NCI-H1092 (cell line): ENCODE measurements around the gene STRIT1.
"Not testable (repeated sequence)": the region's sequence is repeated elsewhere in the genome, so short reads cannot be mapped to it uniquely, and the experiment has no call there.

ENCODE experiments used
- DNase-seq: peaks from one replicate; lab custom pipeline; 2025; lab: John Stamatoyannopoulos, UW

STRIT1 gene

DNA sequence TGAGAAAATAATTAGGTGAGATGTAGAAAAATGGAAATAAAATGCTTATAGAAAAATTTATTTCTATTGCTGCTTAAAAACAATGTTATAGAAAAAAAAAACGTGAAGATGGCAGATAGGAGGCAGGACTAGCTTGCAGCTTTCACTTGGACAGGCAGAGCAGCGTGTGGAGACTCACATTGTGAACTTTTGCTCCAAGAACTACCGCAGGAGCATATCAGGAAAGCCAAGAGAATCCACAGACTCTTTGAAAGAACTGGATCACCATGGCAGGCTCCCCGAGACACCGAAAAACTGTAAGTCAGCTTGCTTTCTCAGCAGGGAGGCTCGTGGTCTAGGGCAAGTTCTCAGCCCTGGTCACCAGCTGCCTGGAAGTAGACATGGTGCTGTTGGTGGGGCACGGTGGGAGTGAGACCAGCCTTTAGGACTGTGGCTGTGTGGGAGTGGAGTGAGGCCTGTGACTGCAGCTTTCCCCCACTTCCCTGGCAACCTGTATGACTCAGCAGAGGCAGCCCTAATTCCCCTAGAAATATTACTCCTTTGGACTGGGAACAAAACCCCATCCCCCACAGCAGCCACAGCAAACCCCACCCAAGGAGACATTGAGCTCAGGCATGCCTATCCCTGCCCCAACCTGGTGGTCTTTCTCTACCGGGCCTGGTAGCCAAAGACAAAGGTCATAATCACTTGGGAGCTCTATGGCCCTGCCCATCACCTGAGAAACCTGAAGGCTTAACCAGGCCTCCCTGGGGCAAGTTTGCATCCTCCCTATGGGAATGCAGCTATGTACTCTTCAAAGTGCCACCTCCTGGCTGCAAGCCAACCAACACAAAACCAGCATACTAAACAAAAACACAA lies 22.8 kb downstream of the STRIT1 start:
- no peak for DNase-seq

DNA sequence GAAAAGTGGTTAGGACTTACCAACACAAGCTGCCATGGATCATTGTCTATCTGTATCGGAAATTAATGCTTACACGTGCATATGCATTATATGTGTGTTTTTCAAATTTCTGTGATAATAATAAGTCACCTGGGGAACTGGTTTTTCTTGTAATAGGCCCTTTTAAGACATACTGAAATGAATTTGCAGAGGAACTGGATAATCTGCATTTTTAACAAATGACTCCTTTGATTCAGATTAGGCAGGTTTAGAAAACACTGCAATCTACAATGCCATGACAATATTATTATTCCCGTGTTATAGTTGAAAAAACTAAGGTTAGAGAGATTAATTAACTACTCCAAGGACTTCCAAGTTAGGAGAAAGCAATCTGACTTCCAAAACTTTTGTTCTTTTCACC lies 23.4 kb downstream of the STRIT1 start:
- no peak for DNase-seq

DNA sequence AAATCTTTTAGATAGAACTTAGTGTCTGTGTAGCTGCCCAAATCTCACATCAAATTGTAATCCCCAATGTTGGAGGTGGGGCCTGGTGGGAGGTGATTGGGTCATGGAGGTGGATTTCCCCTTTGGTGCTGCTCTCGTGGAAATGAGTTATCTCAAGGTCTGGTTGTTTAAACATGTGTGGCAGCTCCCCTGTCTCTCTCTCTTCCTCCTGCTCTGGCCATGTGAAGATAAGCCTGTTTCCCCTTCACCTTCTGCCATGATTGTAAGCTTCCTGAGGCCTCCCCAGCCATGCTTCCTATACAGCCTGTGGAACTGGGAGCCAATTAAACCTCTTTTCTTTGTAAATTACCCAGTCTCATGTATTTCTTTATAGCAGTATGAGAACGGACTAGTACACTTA lies 30.6 kb downstream of the STRIT1 start:
- DNase-seq = not testable (repeated sequence)

DNA sequence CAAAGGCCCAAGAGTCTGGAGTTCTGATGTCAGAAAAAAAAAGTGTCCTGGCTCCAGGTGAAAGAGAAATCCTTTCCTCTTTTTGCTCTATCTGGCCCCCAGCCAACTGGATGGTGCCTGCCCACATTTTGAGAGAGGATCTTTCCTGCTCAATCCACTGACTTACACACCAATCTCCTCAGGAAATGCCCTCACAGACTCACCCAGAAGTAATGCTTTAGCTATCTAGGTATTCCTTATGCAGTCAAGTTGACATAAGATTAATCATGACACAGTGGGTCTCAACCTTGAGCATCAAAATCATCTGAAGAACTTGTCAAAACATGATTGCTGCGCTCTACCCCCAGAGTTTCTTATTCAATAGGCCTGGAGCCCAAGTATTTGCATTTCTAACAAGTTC lies 31.2 kb downstream of the STRIT1 start:
- no peak for DNase-seq

DNA sequence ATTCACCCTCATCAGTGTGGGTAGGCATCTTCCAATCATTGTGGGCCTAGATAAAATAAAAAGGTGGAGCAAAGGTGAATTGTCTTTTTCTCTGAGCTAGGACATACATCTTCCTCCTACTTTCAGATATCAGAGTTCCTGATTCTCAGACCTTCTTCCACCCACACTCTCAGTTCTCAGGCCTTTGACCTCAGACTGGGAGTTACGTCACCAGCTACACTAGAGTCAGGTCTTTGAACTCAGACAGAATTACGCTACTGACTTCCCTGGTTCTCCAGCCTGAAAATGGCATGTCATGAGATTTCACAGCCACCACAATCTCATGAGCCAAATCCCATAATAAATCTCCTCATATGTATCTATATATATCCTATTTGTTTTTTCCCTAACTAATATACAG lies 39.0 kb downstream of the STRIT1 start:
- no peak for DNase-seq

DNA sequence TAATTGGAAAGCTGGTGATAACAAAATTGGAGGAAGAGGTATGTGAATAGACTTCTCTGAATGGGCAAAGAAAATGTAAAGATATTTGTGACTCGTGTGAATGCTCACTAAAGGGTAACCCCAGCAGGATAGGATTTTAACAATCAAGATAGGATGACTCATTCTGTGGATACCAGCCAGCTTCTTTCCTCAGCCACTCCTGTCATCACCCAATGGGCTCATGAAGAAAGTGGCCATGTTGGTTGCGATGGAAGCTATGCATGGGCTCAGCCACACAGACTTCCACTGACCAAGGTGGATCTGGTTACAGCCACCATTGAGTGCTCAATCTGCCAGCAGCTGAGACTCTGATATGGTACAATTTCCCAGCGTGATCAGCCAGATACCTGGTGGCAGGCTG lies 40.9 kb downstream of the STRIT1 start:
- DNase-seq = no peak

DNA sequence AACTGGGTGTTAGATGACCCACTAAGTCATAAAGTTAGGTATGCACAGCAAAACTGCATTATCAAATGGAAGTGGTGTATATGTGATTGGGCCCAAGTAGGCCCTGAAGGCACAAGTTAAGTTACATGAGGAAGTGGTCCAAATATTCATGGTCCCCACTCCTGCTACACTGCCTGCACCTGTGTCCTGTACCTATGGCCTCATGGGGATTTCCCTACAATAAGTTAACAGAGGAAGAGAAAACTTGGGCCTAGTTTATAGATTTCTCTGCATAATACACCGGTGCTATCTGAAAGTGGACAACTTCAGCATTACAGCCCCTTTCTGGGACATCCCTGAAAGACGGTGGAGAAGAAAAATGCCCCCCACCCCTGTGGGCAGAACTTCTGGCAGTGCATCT lies 41.5 kb downstream of the STRIT1 start:
- DNase-seq = no peak

DNA sequence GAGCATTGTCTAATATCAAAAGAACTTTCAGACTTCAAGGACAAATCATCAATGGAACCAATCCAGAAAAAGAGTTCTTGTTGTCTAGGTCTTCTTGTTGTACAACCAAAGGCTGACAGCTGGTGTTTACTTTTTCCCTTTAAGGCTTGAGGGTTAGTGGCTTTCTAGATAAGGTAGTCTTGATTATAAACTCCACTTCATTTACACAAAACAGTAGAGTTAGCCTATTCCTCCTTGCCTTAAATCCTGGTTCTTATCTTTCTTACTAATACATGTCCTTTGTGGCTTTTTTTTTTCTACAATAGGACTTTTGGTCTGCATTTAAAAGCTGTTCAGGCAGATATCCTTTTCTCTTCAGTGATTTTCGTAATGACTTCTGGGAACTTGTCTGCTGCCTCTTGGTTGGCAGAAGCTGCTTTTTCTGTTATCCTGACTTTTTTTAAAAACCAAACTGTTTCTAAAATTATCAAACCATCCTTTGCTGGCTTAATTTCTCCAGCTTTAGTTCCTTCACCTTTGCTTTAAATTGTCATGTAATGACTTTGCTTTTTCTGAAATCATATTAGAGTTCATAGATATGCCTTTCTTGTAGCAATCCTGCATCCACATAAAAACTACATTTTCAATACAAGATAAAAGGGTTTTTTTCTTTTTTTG lies 44.8 kb downstream of the STRIT1 start:
- DNase-seq = no peak

DNA sequence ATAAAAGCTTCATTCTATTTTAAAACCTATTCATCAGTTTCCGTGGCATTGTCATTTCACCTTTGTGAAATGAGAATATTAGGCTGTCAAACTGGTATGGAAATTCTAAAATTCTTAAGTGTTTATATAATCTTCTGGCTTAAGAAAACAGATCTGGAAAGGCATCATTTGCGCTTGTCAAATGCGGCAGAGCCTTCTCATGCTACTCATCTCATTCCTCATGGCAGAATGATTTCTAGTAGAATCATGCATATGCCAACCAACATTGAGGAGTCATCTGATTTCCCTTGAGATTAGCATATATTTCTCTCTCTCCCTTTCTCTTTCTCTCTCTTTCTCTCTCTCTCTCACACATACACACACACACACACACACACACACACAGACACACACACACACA lies 48.8 kb downstream of the STRIT1 start:
- DNase-seq = no peak

DNA sequence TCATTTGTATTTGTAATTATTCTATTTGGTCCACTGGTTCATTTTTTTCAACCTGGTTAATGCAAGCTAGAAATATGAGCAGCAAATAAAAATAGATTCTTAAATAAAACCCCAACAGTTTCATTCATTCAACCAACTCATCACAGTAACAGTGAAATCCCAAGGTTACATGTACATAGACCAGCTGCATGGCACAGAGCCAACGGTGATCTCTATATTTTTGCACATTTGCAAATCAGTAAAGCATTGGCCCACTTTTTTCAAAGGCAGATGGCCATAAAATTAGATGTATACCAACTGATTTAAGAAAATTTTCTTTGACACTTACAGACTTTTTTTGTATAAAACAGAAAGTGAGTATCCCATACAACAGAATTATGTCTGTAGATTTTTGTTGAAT lies 49.3 kb downstream of the STRIT1 start:
- DNase-seq = no peak

DNA sequence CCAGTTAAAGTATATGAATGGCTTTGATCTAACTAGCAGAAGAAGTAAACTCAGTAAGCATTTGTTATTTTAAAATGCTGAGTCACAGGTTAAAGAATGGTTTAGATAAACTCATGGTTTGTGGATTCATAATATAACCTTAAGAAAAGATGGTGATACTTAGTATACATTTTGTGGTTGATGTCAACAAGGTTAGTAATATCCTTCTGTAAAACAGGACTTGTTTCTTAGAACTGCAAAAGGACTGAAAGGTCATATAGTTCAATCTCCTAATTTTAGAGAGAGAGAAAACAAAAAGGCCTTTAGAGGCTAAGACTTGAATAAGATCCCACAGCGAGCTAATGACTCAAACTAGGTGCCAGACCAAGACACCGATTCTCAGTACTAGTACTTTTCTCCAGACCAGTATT lies 50.0 kb downstream of the STRIT1 start:
- no peak for DNase-seq

DNA sequence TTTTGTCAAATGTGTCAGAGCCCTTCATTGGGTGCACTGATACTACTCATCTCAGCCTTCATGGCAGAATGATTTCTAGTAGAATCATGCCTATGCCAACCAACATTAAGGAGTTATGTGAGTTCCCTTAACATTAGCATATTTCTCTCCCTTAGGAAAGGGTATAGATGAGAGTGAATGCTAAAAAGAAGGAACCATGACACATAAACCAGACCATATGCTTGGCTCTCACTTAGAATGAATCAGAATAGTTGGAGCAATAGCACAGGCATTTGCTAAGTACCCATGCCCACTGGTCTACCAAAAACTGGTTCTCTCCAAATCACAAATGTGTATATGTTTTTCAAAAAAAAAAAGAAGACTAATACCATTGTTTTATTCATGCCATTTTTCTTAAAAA lies 51.1 kb downstream of the STRIT1 start:
- no peak for DNase-seq

DNA sequence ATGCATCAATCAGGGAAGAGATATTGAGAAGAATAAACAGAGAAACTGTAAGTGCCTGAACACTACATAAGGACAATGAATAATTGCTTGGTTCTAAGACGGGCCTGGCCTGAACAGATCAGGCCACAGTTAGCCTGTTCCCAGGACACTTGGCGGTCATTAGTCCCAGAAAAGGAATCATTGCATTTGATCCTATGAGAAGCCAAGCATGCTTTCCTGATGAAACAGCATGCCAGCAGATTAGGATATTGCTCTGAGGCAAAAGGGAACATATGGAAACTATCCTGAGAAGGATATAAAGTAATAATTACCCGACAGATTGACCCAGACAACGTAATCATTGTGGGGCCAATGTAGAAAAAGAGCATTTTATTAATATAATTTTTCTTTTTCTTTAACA lies 51.9 kb downstream of the STRIT1 start:
- DNase-seq = no peak
